ENCODE data around the gene CTCFL.

Gene CTCFL

DNA sequence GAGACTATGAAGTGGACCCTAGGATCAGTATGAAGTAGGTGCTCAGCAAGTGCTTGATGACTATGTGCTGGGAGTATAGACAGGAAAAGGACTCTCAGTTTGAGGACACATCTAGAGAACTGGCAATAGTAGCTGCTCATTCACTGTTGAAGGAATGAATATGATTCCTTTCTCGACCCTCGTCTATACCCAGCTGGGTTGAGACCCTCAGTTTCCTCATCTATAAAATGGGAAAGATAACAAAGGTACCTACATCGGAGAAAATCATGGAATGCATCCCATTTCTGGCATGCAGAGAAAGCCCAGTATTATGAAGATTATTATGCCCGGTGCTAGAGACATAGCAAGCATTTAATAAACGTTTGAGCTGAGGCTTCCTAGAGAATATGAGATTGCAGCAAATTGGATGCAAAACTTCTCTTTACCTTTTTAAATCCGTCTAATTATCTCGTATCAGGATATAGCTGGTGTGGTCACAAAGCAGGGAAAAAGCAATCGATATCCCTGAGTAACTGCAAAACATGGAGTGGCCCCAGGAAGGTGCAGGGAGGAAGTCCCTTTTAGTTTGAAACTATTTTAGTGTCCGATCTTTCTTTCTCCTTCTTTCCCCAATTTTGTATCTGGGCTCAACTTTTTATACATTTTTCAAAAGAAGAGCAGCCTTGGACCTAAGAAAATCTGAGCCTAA, 33.1 kb upstream of the CTCFL start:
- TF ChIP-seq FOXP2 (optimal IDR thresholded peaks at IDR 0.05; ENCODE audit: borderline replicate concordance, extremely low read depth, extremely low read length, insufficient read depth) (no peak), SIN3A (IDR thresholded peaks at IDR 0.05; ENCODE audit: borderline replicate concordance, insufficient read depth, low read length) (no peak), POLR2AphosphoS5 (IDR thresholded peaks at IDR 0.05; ENCODE audit: low read depth, low read length) (no peak), REST (IDR thresholded peaks at IDR 0.05; ENCODE audit: insufficient read depth in 1 of 2, low read depth in 2 of 2, low read length in 2 of 2) (no peak), TAF1 (IDR thresholded peaks at IDR 0.05; ENCODE audit: borderline replicate concordance, insufficient read depth, low read length) (no peak)

DNA sequence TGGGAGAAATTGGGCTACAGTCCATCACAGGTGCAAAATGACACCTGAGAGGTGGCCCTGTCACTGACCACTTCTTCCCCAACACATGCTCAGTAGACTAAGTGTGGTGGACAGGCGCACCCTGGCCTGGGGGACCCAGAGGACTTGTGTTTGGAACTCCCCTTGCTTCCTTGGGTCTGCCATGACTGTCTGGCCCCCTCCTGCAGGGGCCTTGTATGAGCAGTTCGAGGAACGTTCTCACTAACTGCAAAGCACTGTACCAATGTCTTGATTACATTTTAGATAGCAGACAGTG, 32.0 kb upstream of the CTCFL start:
- TF ChIP-seq REST (IDR thresholded peaks at IDR 0.05; ENCODE audit: insufficient read depth in 1 of 2, low read depth in 2 of 2, low read length in 2 of 2) = no peak
- TF ChIP-seq SIN3A (IDR thresholded peaks at IDR 0.05; ENCODE audit: borderline replicate concordance, insufficient read depth, low read length) = no peak
- no peak for TF ChIP-seq TAF1 (IDR thresholded peaks at IDR 0.05; ENCODE audit: borderline replicate concordance, insufficient read depth, low read length)
- no peak for TF ChIP-seq POLR2AphosphoS5 (IDR thresholded peaks at IDR 0.05; ENCODE audit: low read depth, low read length)
- no peak for TF ChIP-seq FOXP2 (optimal IDR thresholded peaks at IDR 0.05; ENCODE audit: borderline replicate concordance, extremely low read depth, extremely low read length, insufficient read depth)

- TF ChIP-seq FOXP2 (optimal IDR thresholded peaks at IDR 0.05; ENCODE audit: borderline replicate concordance, extremely low read depth, extremely low read length, insufficient read depth) (no peak), REST (IDR thresholded peaks at IDR 0.05; ENCODE audit: insufficient read depth in 1 of 2, low read depth in 2 of 2, low read length in 2 of 2) (no peak), SIN3A (IDR thresholded peaks at IDR 0.05; ENCODE audit: borderline replicate concordance, insufficient read depth, low read length) (no peak), TAF1 (IDR thresholded peaks at IDR 0.05; ENCODE audit: borderline replicate concordance, insufficient read depth, low read length) (no peak), POLR2AphosphoS5 (IDR thresholded peaks at IDR 0.05; ENCODE audit: low read depth, low read length) (no peak)
Measured at GRCh38 chr20:57555457-57556184, 30.7 kb upstream of the CTCFL start.

DNA sequence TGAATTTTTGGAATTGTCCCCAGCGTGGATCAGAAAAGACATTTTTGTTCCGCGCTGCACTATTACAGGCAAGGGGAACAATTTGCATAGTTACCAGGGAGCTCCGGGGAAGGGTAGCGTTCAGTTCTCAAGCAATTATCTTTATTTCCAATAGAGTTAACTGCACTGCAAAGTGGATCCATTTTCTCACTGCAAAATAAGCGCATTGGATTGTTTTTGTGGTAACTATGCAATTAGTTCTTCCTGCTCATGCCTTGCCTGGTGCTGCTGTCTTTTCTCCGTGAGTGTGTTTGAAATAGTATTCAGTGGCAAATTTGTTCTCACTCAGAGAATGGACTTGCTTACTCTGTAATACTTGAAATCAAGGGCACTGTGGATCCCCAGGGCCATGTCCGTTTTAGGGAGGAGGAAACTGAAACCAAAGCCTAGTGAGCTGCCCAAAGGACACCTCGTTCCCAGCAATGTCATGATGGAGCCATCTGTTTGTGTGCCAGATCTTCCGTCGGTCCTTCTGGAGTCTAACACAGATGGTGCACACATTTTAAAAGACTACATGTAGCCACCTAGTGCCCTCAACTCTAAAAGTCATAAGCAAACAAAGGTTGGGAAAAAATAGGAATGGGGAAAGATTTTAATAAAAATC, 28.6 kb upstream of the CTCFL start:
- no peak for TF ChIP-seq FOXP2 (optimal IDR thresholded peaks at IDR 0.05; ENCODE audit: borderline replicate concordance, extremely low read depth, extremely low read length, insufficient read depth)
- no peak for TF ChIP-seq TAF1 (IDR thresholded peaks at IDR 0.05; ENCODE audit: borderline replicate concordance, insufficient read depth, low read length)
- TF ChIP-seq POLR2AphosphoS5 (IDR thresholded peaks at IDR 0.05; ENCODE audit: low read depth, low read length) = no peak
- TF ChIP-seq SIN3A (IDR thresholded peaks at IDR 0.05; ENCODE audit: borderline replicate concordance, insufficient read depth, low read length) = no peak
- no peak for TF ChIP-seq REST (IDR thresholded peaks at IDR 0.05; ENCODE audit: insufficient read depth in 1 of 2, low read depth in 2 of 2, low read length in 2 of 2)

All from PFSK-1 (cell line).